Muscle of leg (tissue), 11 donors: ENCODE measurements around the gene SERGEF. TPM values are rescaled to one million over a fixed set of nuclear protein-coding genes. Genes with fewer than 3 reads are reported as not detected.

ENCODE experiments used
- DNase-seq: peaks from one replicate; pipeline ENCODE4 v3.0.0; 2013
- H3K27ac ChIP-seq: one replicate; pipeline ENCODE4 v1.5.1; 2013; ENCODE audit warnings: mild to moderate bottlenecking, low read length, control low read depth
- H3K27me3 ChIP-seq: one replicate; pipeline ENCODE4 v1.6.1; 2013; ENCODE audit warnings: low read length; ENCODE audit not compliant: control insufficient read depth, insufficient read depth
- H3K36me3 ChIP-seq: one replicate; pipeline ENCODE4 v1.6.1; 2013; ENCODE audit warnings: low read length; ENCODE audit not compliant: control insufficient read depth, insufficient read depth
- H3K4me1 ChIP-seq: one replicate; pipeline ENCODE4 v1.6.1; 2013; ENCODE audit warnings: low read length; ENCODE audit not compliant: control insufficient read depth, insufficient read depth
- H3K4me3 ChIP-seq: one replicate; pipeline ENCODE4 v1.5.1; 2013; ENCODE audit warnings: low read length, control low read depth
- H3K9me3 ChIP-seq: replicated peaks from 2 replicates; pipeline ENCODE4 v1.6.1; 2013; ENCODE audit warnings: low read depth, low read length; ENCODE audit not compliant: control insufficient read depth
- WGBS: methylation state at CpG from one replicate; pipeline ENCODE4 v1.1.5; 2013; ENCODE audit warnings: missing lambda C conversion rate; ENCODE audit not compliant: insufficient coverage; 5-methylcytosine and 5-hydroxymethylcytosine counted together
- polyA plus RNA-seq, 8 donors: library from polyadenylated mRNA; unstranded; fragments of 120-200 nt; gene quantifications; one replicate each; pipeline versions ENCODE4 v1.2.1 to v1.2.3, GENCODE V29; 2013; ENCODE audit warnings: inconsistent platforms in 1 of 8, low replicate concordance in 1 of 8; ENCODE audit not compliant: insufficient read length in 8 of 8, insufficient read depth in 1 of 8
- total RNA-seq: library from RNA; stranded (reverse); fragments of 120-200 nt; gene quantifications from one replicate; pipeline ENCODE4 v1.2.4, GENCODE V29; 2013

Gene SERGEF
- total and polyA plus RNA-seq, 9 donors = 8.8 to 15.7 (median 11.9) TPM

DNA sequence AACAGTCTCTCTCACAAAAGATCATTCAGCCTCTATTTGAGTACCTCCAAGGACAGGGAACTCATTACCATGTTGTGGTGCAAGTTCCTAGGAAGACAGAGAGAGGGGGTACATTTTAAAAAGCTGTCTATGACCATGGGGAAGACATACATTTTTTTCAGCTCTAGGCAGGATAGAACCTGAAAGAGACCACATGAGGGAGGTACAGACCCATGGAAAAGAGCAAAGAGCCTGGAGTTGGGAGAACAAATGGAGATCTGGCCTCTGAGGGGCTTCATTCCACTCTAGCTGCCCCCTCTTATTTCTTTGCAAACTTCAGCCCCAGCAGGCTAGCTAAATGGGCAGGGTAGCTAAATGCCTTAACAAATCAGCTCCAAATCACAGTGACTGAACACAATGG is 241.9 kb downstream of the SERGEF start:
- Histone ChIP-seq H3K27me3 (no peaks in the 10 kb centered on the region), H3K27ac (no peak overlapping the region), H3K36me3 (no peaks in the 10 kb centered on the region), H3K4me3 (no peak overlapping the region), H3K4me1 (no peaks in the 10 kb centered on the region), H3K9me3 (no peaks in the 10 kb centered on the region)
- peak; percentile 13 for DNase-seq

DNA sequence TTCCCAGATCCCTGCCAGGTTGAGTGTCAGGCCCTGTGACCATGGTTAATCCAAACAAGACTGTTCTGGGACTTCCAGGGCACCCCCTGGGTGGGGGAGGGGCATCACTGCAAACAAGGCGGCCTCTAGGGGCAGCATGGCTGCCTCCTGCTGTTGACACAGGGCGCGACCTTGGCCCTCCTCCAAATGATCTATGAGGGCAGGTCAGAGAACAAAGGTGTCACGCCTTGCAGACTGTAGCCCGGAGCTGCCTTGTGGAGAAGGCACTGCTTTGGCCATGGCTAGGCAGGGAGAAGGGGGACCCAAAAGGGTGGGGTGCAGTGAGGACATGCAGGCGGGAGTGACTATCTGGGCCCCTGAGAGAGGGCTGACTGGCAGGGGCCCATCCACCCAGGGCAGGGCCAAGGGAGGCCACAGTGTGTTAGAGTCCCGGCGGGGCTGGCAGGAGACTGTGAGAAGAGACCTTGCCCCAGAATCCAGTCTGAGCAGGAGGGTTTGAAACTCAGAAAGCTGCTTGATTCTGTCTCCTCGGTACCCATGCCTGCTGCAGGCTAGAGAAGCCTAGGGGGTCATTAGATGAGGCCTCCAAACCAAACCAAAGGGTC is 242.7 kb downstream of the SERGEF start:
- no peaks in the 10 kb centered on the region for H3K27me3 ChIP-seq
- 61% methylated on average over 9 of the region's 9 CpGs for WGBS
- H3K4me1 ChIP-seq = no peaks in the 10 kb centered on the region
- no peak overlapping the region for H3K4me3 ChIP-seq
- H3K36me3 ChIP-seq = no peaks in the 10 kb centered on the region
- DNase-seq = no peak
- H3K9me3 ChIP-seq = no peaks in the 10 kb centered on the region
- H3K27ac ChIP-seq = no peak overlapping the region

DNA sequence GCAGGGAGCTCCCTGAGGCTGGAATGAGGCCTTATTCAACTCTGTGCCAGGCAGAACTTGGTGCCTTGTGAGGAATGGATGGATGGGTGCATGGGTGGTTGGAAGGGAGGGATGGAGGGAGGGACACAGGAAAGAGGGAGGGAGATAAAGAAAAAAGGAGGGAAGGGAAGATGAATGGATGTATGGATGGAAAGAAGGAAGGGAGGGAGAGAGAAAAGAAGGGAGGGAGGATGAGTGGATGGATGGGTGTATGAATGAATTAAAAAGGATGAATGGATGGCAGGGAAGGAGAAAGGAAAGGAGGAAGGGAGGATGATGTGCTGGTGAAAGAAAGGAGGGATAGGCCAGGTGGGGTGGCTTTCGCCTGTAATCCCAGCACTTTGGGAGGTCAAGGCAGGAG is 243.6 kb downstream of the SERGEF start:
- H3K36me3 ChIP-seq = no peaks in the 10 kb centered on the region
- H3K27ac ChIP-seq = no peak overlapping the region
- no CpG with 5 or more reads among the region's 1 CpG for WGBS
- DNase-seq = no peak
- no peaks in the 10 kb centered on the region for H3K9me3 ChIP-seq
- H3K4me1 ChIP-seq = no peaks in the 10 kb centered on the region
- no peaks in the 10 kb centered on the region for H3K27me3 ChIP-seq
- H3K4me3 ChIP-seq = no peak overlapping the region

DNA sequence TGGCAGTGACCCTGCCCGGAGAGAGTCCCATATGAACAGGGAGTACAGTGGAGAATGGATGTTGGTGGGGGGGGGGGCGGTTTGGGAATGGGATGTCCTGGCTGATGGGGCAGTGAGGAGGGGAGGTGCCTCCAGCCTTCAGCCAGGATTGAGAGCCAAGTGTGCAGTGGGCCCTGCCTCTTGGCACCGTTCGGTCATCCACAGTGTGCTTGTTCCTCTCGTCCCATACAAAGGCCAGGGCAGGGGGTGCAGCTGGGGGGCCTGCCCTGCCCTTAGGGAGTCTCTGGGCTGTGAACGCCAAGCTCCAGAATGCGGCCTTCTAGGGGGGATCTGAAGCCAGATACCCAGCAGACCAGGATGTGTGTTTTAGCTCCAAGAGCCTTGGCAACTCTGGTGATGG is 244.3 kb downstream of the SERGEF start:
- 88% methylated on average over 6 of the region's 7 CpGs for WGBS
- H3K9me3 ChIP-seq = no peaks in the 10 kb centered on the region
- H3K27me3 ChIP-seq = no peaks in the 10 kb centered on the region
- H3K4me3 ChIP-seq = no peak overlapping the region
- H3K4me1 ChIP-seq = no peaks in the 10 kb centered on the region
- DNase-seq = no peak
- H3K27ac ChIP-seq = no peak overlapping the region
- no peaks in the 10 kb centered on the region for H3K36me3 ChIP-seq

DNA sequence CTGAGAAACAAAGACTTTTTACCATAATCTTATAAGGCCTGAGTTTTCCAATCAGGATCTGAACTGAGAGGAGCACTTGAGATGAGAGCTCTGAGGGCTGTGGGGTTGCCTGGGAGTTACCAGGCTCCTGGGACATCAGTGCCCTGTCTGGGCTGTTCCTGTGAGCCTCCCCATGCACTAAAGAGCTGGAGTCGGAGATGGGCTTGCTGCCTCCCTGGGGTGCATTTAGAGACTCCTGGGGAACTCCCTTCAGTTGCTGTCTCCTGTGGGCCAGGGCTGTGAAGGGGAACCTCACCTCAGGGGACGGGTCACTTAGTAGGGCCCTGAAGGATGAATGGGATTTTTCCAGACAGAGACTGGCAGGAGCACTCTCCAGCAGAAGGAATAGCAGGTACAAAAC is 244.9 kb downstream of the SERGEF start:
- Histone ChIP-seq H3K4me3 (no peak overlapping the region), H3K36me3 (no peaks in the 10 kb centered on the region), H3K27me3 (no peaks in the 10 kb centered on the region), H3K9me3 (no peaks in the 10 kb centered on the region), H3K4me1 (no peaks in the 10 kb centered on the region), H3K27ac (no peak overlapping the region)
- DNase-seq = no peak
- WGBS = 90% methylated on average over 2 of the region's 2 CpGs

DNA sequence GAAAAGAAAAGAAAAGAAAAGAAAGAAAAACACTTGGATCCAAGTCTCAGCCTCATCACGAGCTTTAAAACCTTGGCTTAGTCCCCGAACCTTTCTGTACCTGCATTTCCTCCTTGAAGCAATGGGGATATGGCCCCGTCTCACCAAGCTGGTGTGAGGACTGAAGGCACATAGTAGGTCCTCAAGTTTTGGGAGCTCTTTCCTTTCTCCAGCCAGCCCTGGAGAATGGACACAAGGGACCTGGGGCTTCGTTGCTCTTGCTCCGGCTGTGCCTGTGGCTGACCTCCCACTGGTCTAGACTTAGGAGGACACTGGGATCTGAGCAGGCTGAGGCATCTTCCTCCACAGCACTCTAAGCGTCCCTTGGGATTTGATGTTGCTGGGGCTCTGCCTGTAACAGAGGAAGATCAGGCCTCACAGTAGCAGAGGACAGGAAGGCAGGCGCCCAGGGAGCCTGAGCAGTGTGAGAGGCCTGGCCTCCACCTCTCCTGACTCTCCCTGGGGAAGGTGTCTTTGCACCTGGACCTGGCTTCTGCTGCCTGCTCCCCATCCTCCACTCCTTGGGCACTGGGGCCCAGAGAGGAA is 245.5 kb downstream of the SERGEF start:
- DNase-seq = peak; percentile 18
- Histone ChIP-seq H3K36me3 (no peaks in the 10 kb centered on the region), H3K27me3 (no peaks in the 10 kb centered on the region), H3K27ac (no peak overlapping the region), H3K9me3 (no peaks in the 10 kb centered on the region), H3K4me3 (no peak overlapping the region), H3K4me1 (no peaks in the 10 kb centered on the region)
- 86% methylated on average over 3 of the region's 7 CpGs for WGBS

DNA sequence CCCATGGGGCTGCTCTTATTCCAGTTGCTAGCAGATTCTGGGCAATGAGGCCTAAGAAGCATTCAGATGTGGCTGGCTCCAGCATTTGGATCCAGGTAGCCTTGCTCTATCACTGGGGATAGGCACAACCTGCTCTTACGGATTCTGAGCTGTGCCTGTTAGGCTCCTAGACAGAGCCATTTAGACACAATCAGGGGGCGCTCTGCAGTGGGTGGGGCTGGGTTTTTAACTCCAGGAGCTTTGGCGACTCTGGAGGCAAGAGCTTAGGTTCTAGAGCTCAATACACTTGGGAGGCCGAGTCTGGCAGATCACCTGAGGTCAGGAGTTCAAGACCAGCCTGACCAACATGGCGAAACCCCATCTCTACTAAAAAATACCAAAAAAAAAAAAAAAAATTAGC is 246.3 kb downstream of the SERGEF start:
- Histone ChIP-seq H3K4me3 (no peak overlapping the region), H3K36me3 (no peaks in the 10 kb centered on the region), H3K27me3 (no peaks in the 10 kb centered on the region), H3K4me1 (no peaks in the 10 kb centered on the region), H3K27ac (no peak overlapping the region), H3K9me3 (no peaks in the 10 kb centered on the region)
- WGBS = 64% methylated on average over 3 of the region's 5 CpGs
- DNase-seq = no peak

DNA sequence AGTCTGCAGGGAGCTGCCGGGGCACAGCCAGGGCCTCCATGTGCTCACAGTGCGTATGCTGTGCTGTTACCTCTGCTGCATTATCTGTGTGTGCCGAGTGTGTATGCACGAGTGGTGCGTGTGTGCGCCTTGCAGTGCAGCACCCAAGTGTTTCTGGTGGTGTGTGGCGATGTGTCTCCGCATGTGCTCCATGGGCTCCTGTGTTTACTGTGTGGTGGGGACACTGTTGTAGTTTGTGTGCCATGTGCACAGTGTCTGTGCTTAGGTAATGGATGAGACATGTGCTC is 246.8 kb downstream of the SERGEF start:
- 84% methylated on average over 8 of the region's 8 CpGs for WGBS
- no peak overlapping the region for H3K4me3 ChIP-seq
- no peaks in the 10 kb centered on the region for H3K4me1 ChIP-seq
- no peaks in the 10 kb centered on the region for H3K36me3 ChIP-seq
- no peak overlapping the region for H3K27ac ChIP-seq
- no peaks in the 10 kb centered on the region for H3K9me3 ChIP-seq
- no peaks in the 10 kb centered on the region for H3K27me3 ChIP-seq
- no peak for DNase-seq

DNA sequence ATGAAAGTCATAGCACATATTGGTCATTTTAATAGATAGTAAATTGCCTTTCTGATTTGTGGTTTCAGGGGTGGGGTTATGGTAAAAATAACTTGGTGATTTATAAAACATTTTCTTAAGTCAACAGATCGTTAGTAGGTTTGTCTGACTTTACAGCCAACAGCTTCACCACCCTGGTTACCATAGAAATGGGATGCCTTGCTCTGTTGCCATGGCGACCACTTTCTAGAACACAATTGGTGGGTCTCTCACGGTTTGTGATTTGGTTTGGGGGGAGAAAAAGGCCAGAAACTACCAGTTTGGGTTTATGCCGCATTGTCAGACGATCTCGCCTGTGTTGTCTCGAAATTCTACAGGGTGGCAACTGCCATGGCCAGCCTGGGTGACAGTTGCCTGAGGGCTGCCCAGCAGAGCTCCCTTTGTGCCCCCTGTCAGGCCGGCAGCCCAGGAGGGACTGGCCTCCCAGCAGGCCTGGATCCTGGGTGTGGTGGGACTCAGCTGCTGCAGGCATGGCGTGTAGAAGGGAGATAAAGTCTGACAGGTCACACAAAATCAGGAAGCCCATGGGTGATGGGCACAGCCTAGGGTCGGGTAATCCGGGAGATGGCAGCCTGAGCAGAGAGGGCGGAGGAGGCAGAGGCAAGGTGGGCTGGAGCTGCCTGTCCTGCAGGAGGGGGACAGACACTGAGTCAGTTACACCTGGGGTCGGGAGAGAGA is 247.3 kb downstream of the SERGEF start:
- no peaks in the 10 kb centered on the region for H3K9me3 ChIP-seq
- WGBS = 64% methylated on average over 12 of the region's 13 CpGs
- no peaks in the 10 kb centered on the region for H3K36me3 ChIP-seq
- no peak for DNase-seq
- H3K4me3 ChIP-seq = no peak overlapping the region
- no peaks in the 10 kb centered on the region for H3K27me3 ChIP-seq
- H3K4me1 ChIP-seq = no peaks in the 10 kb centered on the region
- H3K27ac ChIP-seq = no peak overlapping the region

DNA sequence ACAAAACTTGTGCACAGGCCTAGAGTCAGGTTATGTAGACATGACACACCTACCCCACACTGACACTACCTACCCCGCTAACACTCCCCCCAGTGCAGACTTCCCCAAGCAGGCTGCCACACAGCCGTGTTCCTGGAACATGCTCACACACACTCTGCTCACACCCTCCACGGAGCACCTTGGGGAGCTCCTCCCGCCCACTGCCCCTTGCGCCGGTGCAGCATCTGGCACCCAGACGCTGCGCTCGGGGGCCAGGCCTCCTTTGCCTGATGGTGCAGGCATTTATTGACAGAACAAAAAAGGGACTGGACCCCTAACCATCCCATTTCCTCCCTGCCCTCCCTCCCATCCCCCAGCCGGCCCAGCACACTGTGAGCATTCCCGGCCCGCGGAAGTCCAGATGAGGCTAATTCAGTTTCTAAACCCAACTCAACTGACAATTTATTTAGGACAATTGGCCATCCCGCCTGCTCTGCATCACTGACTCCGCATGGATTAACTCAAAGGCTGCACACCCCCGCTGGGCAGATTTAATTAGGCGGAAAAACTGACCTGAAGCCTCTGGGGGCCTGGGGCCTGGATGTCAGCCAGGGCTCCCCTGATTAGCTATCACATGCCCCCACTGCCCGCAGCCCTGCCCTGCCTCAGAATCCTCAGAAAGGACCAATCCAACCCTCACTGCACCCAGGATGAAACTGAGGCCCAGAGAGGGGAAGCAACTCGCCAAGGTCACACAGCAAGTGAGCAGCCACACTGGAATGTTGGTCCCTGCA is 248.2 kb downstream of the SERGEF start:
- H3K27ac ChIP-seq = no peak overlapping the region
- H3K27me3 ChIP-seq = no peaks in the 10 kb centered on the region
- H3K36me3 ChIP-seq = no peaks in the 10 kb centered on the region
- no peak overlapping the region for H3K4me3 ChIP-seq
- H3K9me3 ChIP-seq = no peaks in the 10 kb centered on the region
- no peaks in the 10 kb centered on the region for H3K4me1 ChIP-seq
- 23% methylated on average over 11 of the region's 19 CpGs for WGBS
- DNase-seq = no peak
